Peyer's patch (tissue), 4 donors: ENCODE data around the gene PANX2.

Experiments used
- CTCF ChIP-seq, 6 experiments: fragments of 450-650 bp in 4 of 6; fragments of 200-600 bp in 2 of 6; sonication (generic) in 1 of 6; IDR thresholded peaks; one replicate each; pipeline ENCODE4 v1.5.1; 2017 to 2019; ENCODE audit warnings: antibody characterized with exemption in 6 of 6, mild to moderate bottlenecking in 3 of 6, moderate library complexity in 1 of 6
- POLR2A ChIP-seq, 2 donors: fragments of 450-650 bp; IDR thresholded peaks; one replicate each; pipeline ENCODE4 v1.5.1; 2017; ENCODE audit warnings: antibody characterized with exemption in 2 of 2, mild to moderate bottlenecking in 2 of 2, moderate library complexity in 2 of 2

GRCh38 chr22:50215297-50216054 is 44.9 kb downstream of the PANX2 start:
- TF ChIP-seq CTCF (IDR thresholded peaks at IDR 0.05) (no peak), POLR2A (IDR thresholded peaks at IDR 0.05) (no peak)
